ENCODE data around the gene USP17L15. TPM values are rescaled to one million over a fixed set of nuclear protein-coding genes. Genes with fewer than 3 reads are reported as not detected.
"Not testable (repeated sequence)": the region's sequence is repeated elsewhere in the genome, so short reads cannot be mapped to it uniquely, and the experiment has no call there.

The USP17L15 gene
- polyA plus RNA-seq, 1 donor from 2014 or later = not detected

GRCh38 chr4:9243579-9243978 is 9.4 kb downstream of the USP17L15 start, which contains the start of gene USP17L17:
TSS of gene USP17L17 (plus strand) at chr4:9243879. CDS start at chr4:9243879, 0 bp downstream.
- H3F3A ChIP-seq (ENCODE audit: insufficient read depth, low read length, poor library complexity, severe bottlenecking); H3K9ac ChIP-seq (ENCODE audit: low read length); H3K4me2 ChIP-seq (ENCODE audit: low read length); H3K9me2 ChIP-seq (ENCODE audit: insufficient read depth, low read length); H3K27me3 ChIP-seq (ENCODE audit: insufficient read depth, low read depth, low read length); H3K79me2 ChIP-seq (replicated peaks; ENCODE audit: insufficient read depth, low read length); H3K4me3 ChIP-seq (ENCODE audit: low read length); H2AFZ ChIP-seq (ENCODE audit: low read depth, low read length); H3K27ac ChIP-seq (ENCODE audit: low read length); H3K9me3 ChIP-seq (ENCODE audit: low read length); H4K20me1 ChIP-seq (ENCODE audit: insufficient read depth); H3K36me3 ChIP-seq (ENCODE audit: insufficient read depth, low read length): not testable (repeated sequence)

- not testable (repeated sequence) for H3K27ac ChIP-seq (ENCODE audit: low read length); H3K36me3 ChIP-seq (ENCODE audit: insufficient read depth, low read length); H2AFZ ChIP-seq (ENCODE audit: low read depth, low read length); H3K9me3 ChIP-seq (ENCODE audit: low read length); H3K27me3 ChIP-seq (ENCODE audit: insufficient read depth, low read depth, low read length); H3K4me3 ChIP-seq (ENCODE audit: low read length); H3K9me2 ChIP-seq (ENCODE audit: insufficient read depth, low read length); H4K20me1 ChIP-seq (ENCODE audit: insufficient read depth); H3K79me2 ChIP-seq (replicated peaks; ENCODE audit: insufficient read depth, low read length); H3K4me2 ChIP-seq (ENCODE audit: low read length); H3K9ac ChIP-seq (ENCODE audit: low read length); H3F3A ChIP-seq (ENCODE audit: insufficient read depth, low read length, poor library complexity, severe bottlenecking)
Measured at GRCh38 chr4:9247953-9248680, 13.9 kb downstream of the USP17L15 start, which contains the start of gene USP17L18. TSS of gene USP17L18 (plus strand) at chr4:9248630. CDS start at chr4:9248630, 0 bp downstream.

GRCh38 chr4:9253078-9253477 is 18.9 kb downstream of the USP17L15 start, which contains the start of gene USP17L19:
TSS of gene USP17L19 (plus strand) at chr4:9253378. CDS start at chr4:9253378, 0 bp downstream.
- H3K27ac ChIP-seq (ENCODE audit: low read length); H3K9ac ChIP-seq (ENCODE audit: low read length); H2AFZ ChIP-seq (ENCODE audit: low read depth, low read length); H3K4me3 ChIP-seq (ENCODE audit: low read length); H3K27me3 ChIP-seq (ENCODE audit: insufficient read depth, low read depth, low read length); H4K20me1 ChIP-seq (ENCODE audit: insufficient read depth); H3K36me3 ChIP-seq (ENCODE audit: insufficient read depth, low read length); H3K79me2 ChIP-seq (replicated peaks; ENCODE audit: insufficient read depth, low read length); H3F3A ChIP-seq (ENCODE audit: insufficient read depth, low read length, poor library complexity, severe bottlenecking); H3K4me2 ChIP-seq (ENCODE audit: low read length); H3K9me3 ChIP-seq (ENCODE audit: low read length); H3K9me2 ChIP-seq (ENCODE audit: insufficient read depth, low read length): not testable (repeated sequence)

GRCh38 chr4:9257824-9258223 is 23.6 kb downstream of the USP17L15 start, which contains the start of gene USP17L20:
TSS of gene USP17L20 (plus strand) at chr4:9258124. CDS start at chr4:9258124, 0 bp downstream.
- H3K36me3 ChIP-seq (ENCODE audit: insufficient read depth, low read length); H4K20me1 ChIP-seq (ENCODE audit: insufficient read depth); H3K4me2 ChIP-seq (ENCODE audit: low read length); H3K79me2 ChIP-seq (replicated peaks; ENCODE audit: insufficient read depth, low read length); H3K27me3 ChIP-seq (ENCODE audit: insufficient read depth, low read depth, low read length); H2AFZ ChIP-seq (ENCODE audit: low read depth, low read length); H3K9me3 ChIP-seq (ENCODE audit: low read length); H3F3A ChIP-seq (ENCODE audit: insufficient read depth, low read length, poor library complexity, severe bottlenecking); H3K4me3 ChIP-seq (ENCODE audit: low read length); H3K27ac ChIP-seq (ENCODE audit: low read length); H3K9ac ChIP-seq (ENCODE audit: low read length); H3K9me2 ChIP-seq (ENCODE audit: insufficient read depth, low read length): not testable (repeated sequence)

- not testable (repeated sequence) for H3K9ac ChIP-seq (ENCODE audit: low read length); H3F3A ChIP-seq (ENCODE audit: insufficient read depth, low read length, poor library complexity, severe bottlenecking); H3K27ac ChIP-seq (ENCODE audit: low read length); H3K4me2 ChIP-seq (ENCODE audit: low read length); H3K27me3 ChIP-seq (ENCODE audit: insufficient read depth, low read depth, low read length); H2AFZ ChIP-seq (ENCODE audit: low read depth, low read length); H4K20me1 ChIP-seq (ENCODE audit: insufficient read depth); H3K79me2 ChIP-seq (replicated peaks; ENCODE audit: insufficient read depth, low read length); H3K9me2 ChIP-seq (ENCODE audit: insufficient read depth, low read length); H3K4me3 ChIP-seq (ENCODE audit: low read length); H3K9me3 ChIP-seq (ENCODE audit: low read length); H3K36me3 ChIP-seq (ENCODE audit: insufficient read depth, low read length)
Measured at GRCh38 chr4:9262572-9262971, 28.4 kb downstream of the USP17L15 start, which contains the start of gene USP17L21. TSS of gene USP17L21 (plus strand) at chr4:9262872. CDS start at chr4:9262872, 0 bp downstream.

- H3K36me3 ChIP-seq (ENCODE audit: insufficient read depth, low read length); H3K4me3 ChIP-seq (ENCODE audit: low read length); H3K79me2 ChIP-seq (replicated peaks; ENCODE audit: insufficient read depth, low read length); H3K9me2 ChIP-seq (ENCODE audit: insufficient read depth, low read length); H3K27me3 ChIP-seq (ENCODE audit: insufficient read depth, low read depth, low read length); H3K9ac ChIP-seq (ENCODE audit: low read length); H2AFZ ChIP-seq (ENCODE audit: low read depth, low read length); H4K20me1 ChIP-seq (ENCODE audit: insufficient read depth); H3K9me3 ChIP-seq (ENCODE audit: low read length); H3K4me2 ChIP-seq (ENCODE audit: low read length); H3F3A ChIP-seq (ENCODE audit: insufficient read depth, low read length, poor library complexity, severe bottlenecking); H3K27ac ChIP-seq (ENCODE audit: low read length): not testable (repeated sequence)
Measured at GRCh38 chr4:9267319-9267718, 33.1 kb downstream of the USP17L15 start, which contains the start of gene USP17L22. TSS of gene USP17L22 (plus strand) at chr4:9267619. CDS start at chr4:9267619, 0 bp downstream.

- not testable (repeated sequence) for H4K20me1 ChIP-seq (ENCODE audit: insufficient read depth); H3K36me3 ChIP-seq (ENCODE audit: insufficient read depth, low read length); H3K4me3 ChIP-seq (ENCODE audit: low read length); H3K27ac ChIP-seq (ENCODE audit: low read length); H3K79me2 ChIP-seq (replicated peaks; ENCODE audit: insufficient read depth, low read length); H3K9me3 ChIP-seq (ENCODE audit: low read length); H3F3A ChIP-seq (ENCODE audit: insufficient read depth, low read length, poor library complexity, severe bottlenecking); H3K4me2 ChIP-seq (ENCODE audit: low read length); H3K9me2 ChIP-seq (ENCODE audit: insufficient read depth, low read length); H3K27me3 ChIP-seq (ENCODE audit: insufficient read depth, low read depth, low read length); H2AFZ ChIP-seq (ENCODE audit: low read depth, low read length); H3K9ac ChIP-seq (ENCODE audit: low read length)
Measured at GRCh38 chr4:9271719-9272118, 37.5 kb downstream of the USP17L15 start.
